HG03025 (cell line): ENCODE measurements around the gene IGSF6.
"Not testable (repeated sequence)": the region's sequence is repeated elsewhere in the genome, so short reads cannot be mapped to it uniquely, and the experiment has no call there.

Experiments
- ATAC-seq: cut with Tn5 transposase; IDR thresholded peaks from one replicate; pipeline ENCODE4 v1.9.1; 2021; ENCODE audit warnings: mild to moderate bottlenecking, moderate library complexity; ENCODE audit not compliant: unreplicated experiment, low FRiP score

Gene IGSF6

GRCh38 chr16:21608639-21609328 is 43.6 kb downstream of the IGSF6 start:
- ATAC-seq, result no peak

GRCh38 chr16:21605848-21606247 is 46.6 kb downstream of the IGSF6 start:
- ATAC-seq, result not testable (repeated sequence)

DNA sequence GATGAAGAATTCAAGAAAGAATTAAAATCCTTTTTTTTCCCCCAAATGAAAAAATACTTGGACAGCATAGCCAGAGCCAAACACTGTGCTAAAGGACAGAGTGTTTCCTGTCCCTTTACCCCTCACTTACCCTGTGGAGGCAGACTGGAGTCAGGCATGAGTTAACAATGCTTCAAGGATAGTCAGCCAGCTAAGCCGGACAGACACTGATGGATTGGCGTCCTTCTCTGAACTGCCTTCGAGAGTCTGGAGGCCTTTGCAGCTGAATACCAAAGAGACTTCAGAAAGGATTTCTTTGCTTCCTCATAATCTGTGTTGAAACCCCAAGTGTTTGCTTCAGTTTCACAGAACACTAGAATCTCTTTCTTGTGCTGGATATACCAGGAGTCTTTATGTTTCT is 48.5 kb downstream of the IGSF6 start:
- no peak for ATAC-seq

GRCh38 chr16:21602785-21603184 is 49.6 kb downstream of the IGSF6 start:
- no peak for ATAC-seq

- peak; percentile 21 for ATAC-seq
These were observed 52.2 kb downstream of the IGSF6 start for GRCh38 chr16:21600031-21600773.

GRCh38 chr16:21599122-21600030 is 53.0 kb downstream of the IGSF6 start, which contains the start of gene METTL9:
TSS of gene METTL9 (plus strand) at chr16:21599577. CDS start at chr16:21599734, 157 bp downstream.
- ATAC-seq, result peak; percentile 88

DNA sequence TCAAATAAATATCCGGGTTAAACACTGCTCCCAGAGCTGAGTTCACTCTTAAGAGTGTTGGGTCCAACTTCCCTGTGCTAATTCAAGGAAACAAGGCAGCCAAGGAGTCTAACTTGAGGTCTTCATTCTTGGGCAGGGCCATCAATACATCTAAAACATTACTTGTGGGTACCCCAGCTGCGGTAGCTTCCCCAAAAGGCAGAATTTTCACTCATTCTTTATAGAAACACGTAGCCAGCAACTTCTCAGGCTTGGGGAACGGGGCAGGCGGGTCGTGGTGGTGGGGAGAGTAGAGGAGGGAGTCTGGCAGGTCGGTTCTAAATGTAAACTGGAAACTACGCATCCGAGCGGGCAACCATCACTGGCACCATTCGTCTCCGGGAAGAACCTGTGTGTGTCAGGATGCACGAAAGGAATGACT is 53.7 kb downstream of the IGSF6 start:
- ATAC-seq, result no peak

GRCh38 chr16:21598206-21598605 is 54.2 kb downstream of the IGSF6 start:
- ATAC-seq, result no peak

- ATAC-seq, result no peak
These were observed 54.8 kb downstream of the IGSF6 start for GRCh38 chr16:21597561-21598030.

DNA sequence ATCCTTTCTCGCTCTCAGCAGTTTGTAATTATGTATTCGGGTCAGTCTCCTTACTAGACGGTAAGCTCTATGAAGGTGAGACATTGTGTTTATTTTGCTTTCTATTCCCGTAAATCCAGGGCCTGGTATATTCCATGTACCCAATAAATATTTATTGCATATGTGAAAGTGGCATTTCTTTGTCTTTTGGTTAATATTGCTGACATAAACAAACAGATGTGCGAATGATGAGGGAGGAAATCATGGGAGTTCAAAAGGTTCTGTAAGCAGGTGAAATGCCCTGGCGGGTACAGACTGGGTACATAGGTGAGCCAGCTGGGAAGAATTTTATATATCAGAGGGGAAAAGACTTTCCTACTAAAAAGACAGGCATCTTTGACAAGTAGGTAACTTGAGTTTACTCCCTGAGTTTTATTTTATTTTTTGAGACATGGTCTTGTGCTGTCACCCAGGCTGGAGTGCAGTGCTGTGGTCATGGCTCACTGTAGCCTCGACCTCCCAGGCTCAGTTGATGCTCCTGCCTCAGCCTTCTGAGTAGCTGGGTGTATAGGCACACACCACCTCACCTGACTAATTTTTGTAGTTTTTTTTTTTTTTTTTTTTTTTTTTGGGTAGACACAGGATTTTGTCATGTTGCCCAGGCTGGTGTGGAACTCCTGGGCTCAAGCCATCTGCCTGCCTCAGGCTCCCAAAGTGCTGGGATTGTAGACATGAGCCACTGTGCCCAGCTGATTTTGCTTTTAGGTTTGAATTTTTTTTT is 58.7 kb downstream of the IGSF6 start:
- ATAC-seq, result no peak

- ATAC-seq, result no peak
These were observed 60.2 kb downstream of the IGSF6 start for GRCh38 chr16:21592191-21592590.

- ATAC-seq, result no peak
These were observed 61.6 kb downstream of the IGSF6 start for GRCh38 chr16:21590796-21591195.

DNA sequence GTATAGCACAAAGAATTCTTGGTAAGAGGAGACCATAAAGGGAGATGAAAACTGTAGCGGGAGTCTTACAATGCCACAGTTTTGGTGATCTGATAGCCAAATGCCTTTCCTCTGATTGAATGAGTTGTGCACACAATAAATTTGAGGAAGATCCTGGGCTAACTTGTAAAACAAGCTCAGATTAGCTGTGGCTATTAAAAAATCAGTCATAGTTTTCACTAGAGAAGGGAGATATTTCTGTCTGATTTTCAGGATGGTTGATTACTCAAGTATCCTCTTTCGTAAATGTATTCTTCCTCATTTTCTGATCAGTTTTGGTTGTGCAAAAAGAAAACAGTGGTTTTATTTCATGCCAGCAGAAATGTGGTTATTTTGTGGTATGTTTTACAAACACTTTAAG is 62.1 kb downstream of the IGSF6 start:
- no peak for ATAC-seq

DNA sequence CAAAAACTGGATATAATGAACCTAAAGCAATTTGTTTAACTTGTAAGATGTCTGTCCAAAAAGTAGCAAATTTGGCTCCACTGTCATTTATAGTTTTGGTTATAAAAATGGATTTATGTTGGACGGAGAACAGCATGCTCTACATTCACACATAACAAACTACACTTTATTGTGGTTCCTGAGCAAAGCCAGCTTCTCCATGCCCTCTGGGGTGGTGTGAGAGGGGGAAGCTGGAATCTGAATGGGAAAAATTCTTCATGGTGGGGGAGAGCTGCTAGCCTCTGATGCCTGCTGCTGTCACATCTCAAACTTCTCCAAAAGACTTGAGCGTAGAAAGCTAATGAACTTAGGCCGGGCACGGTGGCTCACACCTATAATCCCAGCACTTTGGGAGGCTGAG is 62.9 kb downstream of the IGSF6 start:
- ATAC-seq, result no peak
